SU-DHL-6 (cell line): ENCODE measurements around the gene AIG1.
"Not testable (repeated sequence)": the region's sequence is repeated elsewhere in the genome, so short reads cannot be mapped to it uniquely, and the experiment has no call there.

Experiments
- H2AFZ ChIP-seq: fragments of 200-600 bp; sonication (generic); 2 replicates; pipeline ENCODE4 v1.6.1; 2014; ENCODE audit warnings: low read depth, mild to moderate bottlenecking, moderate library complexity, mixed read lengths, antibody characterized with exemption, low read length; ENCODE audit not compliant: severe bottlenecking
- H3F3A ChIP-seq: fragments of 200-600 bp; shearing (Covaris generic); 2 replicates; pipeline ENCODE4 v1.6.0; 2016; ENCODE audit warnings: antibody characterized with exemption, mild to moderate bottlenecking; ENCODE audit not compliant: insufficient read depth
- H3K27ac ChIP-seq: fragments of 200-600 bp; sonication (generic); 2 replicates; pipeline ENCODE4 v1.5.1; 2016; ENCODE audit warnings: low read depth, mild to moderate bottlenecking, low read length, moderate library complexity, mixed read lengths
- H3K27me3 ChIP-seq: fragments of 200-600 bp; sonication (generic), shearing (Covaris generic); 2 replicates; pipeline ENCODE4 v1.6.0; 2014; ENCODE audit warnings: mild to moderate bottlenecking, low read length
- H3K36me3 ChIP-seq: fragments of 200-600 bp; sonication (generic); 2 replicates; pipeline ENCODE4 v1.6.1; 2014; ENCODE audit warnings: mild to moderate bottlenecking, low read length, mixed read lengths
- H3K4me2 ChIP-seq: fragments of 300-600, 200-600 bp; shearing (Covaris generic), sonication (generic); 2 replicates; pipeline ENCODE4 v1.6.0; 2014; ENCODE audit warnings: low read length, low read depth, mild to moderate bottlenecking; ENCODE audit not compliant: poor library complexity, severe bottlenecking
- H3K4me3 ChIP-seq: fragments of 200-600 bp; sonication (generic); 2 replicates; pipeline ENCODE4 v1.5.1; 2014; ENCODE audit warnings: antibody characterized with exemption, low read length, mild to moderate bottlenecking, mixed read lengths; ENCODE audit not compliant: insufficient read depth, poor library complexity, severe bottlenecking
- H3K79me2 ChIP-seq: fragments of 200-600 bp; sonication (generic); 2 replicates; pipeline ENCODE4 v1.6.1; 2014; ENCODE audit warnings: mild to moderate bottlenecking, low read length, moderate library complexity; ENCODE audit not compliant: insufficient read depth
- H3K9ac ChIP-seq: fragments of 200-600 bp; sonication (generic); 2 replicates; pipeline ENCODE4 v1.7.0; 2014; ENCODE audit warnings: mild to moderate bottlenecking, low read length
- H3K9me2 ChIP-seq: fragments of 200-600 bp; sonication (generic); replicated peaks from 2 replicates; pipeline ENCODE4 v1.6.1; 2014; ENCODE audit warnings: low read length; ENCODE audit not compliant: insufficient read depth
- H3K9me3 ChIP-seq: fragments of 200-600 bp; sonication (generic); 2 replicates; pipeline ENCODE4 v1.6.1; 2014; ENCODE audit warnings: low read length, mixed read lengths; ENCODE audit not compliant: insufficient read depth
- H4K20me1 ChIP-seq: fragments of 200-600 bp; sonication (generic); 2 replicates; pipeline ENCODE4 v1.6.1; 2014; ENCODE audit warnings: low read depth, mild to moderate bottlenecking, antibody characterized with exemption, low read length, moderate library complexity, mixed read lengths
- EZH2phosphoT487 ChIP-seq: fragments of 200-600 bp; sonication (generic), shearing (Covaris generic); conservative IDR thresholded peaks from 2 replicates; pipeline ENCODE4 v1.6.1; 2018; ENCODE audit warnings: mild to moderate bottlenecking, antibody characterized with exemption, low read length, moderate library complexity, mixed read lengths
- TF ChIP-seq, protein P1 (sequence below): fragments of 200-600 bp; sonication (generic); IDR thresholded peaks from one replicate; pipeline ENCODE4 v1.5.1; 2017; ENCODE audit warnings: antibody characterized with exemption, mild to moderate bottlenecking, low read length, moderate library complexity; ENCODE audit not compliant: insufficient read depth, poor library complexity, severe bottlenecking

The AIG1 gene

DNA sequence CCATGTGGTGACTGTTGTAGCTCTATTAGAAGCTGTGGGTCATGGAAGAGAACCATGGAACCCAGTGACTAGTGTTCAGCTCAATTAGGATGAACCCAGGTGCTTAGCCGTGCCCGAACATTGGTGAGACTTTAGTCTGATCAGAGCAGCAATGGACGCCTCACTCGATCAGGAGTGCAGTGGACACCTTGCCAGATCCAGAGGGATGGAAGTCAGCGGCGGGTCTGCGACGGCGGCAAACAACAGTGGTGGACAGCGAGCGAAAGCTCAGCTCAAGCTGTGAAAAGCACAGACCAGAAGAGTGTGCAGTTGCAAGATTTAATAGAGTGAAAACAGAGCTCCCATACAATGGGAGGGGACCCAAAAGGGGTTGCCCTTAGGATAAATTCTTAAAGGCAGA is 26.6 kb downstream of the AIG1 start:
- not testable (repeated sequence) for H3K9me3 ChIP-seq, H3K27ac ChIP-seq, H3K27me3 ChIP-seq, H3K9me2 ChIP-seq, H3K9ac ChIP-seq, H3K36me3 ChIP-seq, H3K4me3 ChIP-seq, H2AFZ ChIP-seq, H3K4me2 ChIP-seq, H4K20me1 ChIP-seq, H3F3A ChIP-seq, H3K79me2 ChIP-seq

DNA sequence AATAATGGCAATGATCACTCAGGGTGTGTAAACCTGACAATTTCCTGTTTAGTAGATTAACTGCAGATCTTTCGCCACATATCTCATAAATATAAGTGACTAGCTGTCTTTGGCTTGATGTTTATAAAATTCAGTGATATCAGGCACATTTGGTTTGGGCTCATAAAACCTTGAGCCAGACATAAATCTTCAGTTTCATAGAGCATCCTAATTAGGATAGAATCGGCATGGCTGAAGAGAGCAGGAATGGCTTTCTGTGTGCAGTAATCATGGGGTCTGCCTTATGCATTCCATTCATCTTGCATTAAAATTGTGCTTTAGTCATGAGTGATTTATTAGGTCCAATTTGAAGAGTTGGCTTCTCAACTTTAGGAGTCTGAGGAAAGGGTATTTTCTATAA is 27.2 kb downstream of the AIG1 start:
- Histone ChIP-seq H3K9me2 (no peaks in the 10 kb centered on the region), H3F3A (no peaks in the 10 kb centered on the region), H3K79me2 (no peaks in the 10 kb centered on the region), H4K20me1 (no peaks in the 10 kb centered on the region), H3K27ac (no peak overlapping the region), H2AFZ (no peak overlapping the region), H3K9me3 (no peaks in the 10 kb centered on the region), H3K4me2 (no peak overlapping the region), H3K4me3 (no peak overlapping the region), H3K9ac (no peak overlapping the region), H3K36me3 (no peaks in the 10 kb centered on the region), H3K27me3 (no peaks in the 10 kb centered on the region)
- TF ChIP-seq, protein P1, sequence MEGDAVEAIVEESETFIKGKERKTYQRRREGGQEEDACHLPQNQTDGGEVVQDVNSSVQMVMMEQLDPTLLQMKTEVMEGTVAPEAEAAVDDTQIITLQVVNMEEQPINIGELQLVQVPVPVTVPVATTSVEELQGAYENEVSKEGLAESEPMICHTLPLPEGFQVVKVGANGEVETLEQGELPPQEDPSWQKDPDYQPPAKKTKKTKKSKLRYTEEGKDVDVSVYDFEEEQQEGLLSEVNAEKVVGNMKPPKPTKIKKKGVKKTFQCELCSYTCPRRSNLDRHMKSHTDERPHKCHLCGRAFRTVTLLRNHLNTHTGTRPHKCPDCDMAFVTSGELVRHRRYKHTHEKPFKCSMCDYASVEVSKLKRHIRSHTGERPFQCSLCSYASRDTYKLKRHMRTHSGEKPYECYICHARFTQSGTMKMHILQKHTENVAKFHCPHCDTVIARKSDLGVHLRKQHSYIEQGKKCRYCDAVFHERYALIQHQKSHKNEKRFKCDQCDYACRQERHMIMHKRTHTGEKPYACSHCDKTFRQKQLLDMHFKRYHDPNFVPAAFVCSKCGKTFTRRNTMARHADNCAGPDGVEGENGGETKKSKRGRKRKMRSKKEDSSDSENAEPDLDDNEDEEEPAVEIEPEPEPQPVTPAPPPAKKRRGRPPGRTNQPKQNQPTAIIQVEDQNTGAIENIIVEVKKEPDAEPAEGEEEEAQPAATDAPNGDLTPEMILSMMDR, result no peak
- TF ChIP-seq EZH2phosphoT487, result no peak

DNA sequence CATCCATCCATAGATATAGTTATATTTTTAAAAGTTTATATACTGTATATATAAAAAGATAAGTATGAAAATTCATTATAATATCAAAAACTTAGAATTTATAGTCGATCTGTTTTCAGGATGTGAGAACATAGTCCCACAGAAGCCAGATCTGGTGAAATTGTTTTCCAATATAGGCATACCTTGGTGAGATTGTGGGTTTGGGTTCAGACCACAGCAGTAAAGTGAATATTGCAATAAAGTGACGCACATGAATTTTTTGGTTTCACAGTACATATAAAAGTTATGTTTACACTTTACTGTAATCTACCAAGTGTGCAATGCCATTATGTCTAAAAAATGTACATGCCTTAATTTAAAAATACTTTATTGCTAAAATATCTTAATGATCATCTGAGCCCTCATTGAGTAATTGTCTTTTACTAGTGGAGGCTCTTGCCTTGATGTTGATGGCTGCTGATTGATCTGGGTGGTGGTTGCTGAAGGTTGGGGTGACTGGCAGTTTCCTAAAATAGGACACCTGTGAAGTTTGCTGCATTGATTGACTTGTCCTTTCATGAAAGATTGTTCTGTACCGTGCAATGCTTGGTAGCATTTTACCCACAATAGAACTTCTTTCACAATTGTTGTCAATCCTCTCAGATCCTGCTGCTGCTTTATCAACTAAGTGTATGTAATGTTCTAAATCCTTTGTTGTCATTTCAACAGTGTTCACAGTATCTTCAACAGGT is 29.8 kb downstream of the AIG1 start:
- Histone ChIP-seq H2AFZ (no peak overlapping the region), H3F3A (no peaks in the 10 kb centered on the region)
- no peak for TF ChIP-seq EZH2phosphoT487
- TF ChIP-seq, protein P1, result no peak

DNA sequence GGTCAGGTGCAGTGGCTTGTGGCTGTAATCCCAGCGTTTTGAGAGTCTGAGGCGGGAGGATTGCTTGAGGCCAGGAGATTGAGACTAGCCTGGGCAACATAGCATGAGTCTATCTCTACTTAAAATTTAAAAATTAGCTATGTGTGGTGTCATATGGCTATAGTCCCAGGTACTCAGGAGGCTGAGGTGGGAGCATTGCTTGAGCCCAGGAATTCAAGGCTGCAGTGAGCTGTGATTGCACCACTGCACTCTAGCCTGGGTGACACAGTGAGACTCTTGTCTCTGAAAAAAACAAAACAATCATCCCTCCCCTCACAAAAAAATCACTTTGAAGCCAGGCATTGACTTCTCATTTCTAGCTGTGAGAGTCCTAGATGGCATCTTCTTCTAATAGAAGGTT is 32.1 kb downstream of the AIG1 start:
- H2AFZ ChIP-seq, result no peak overlapping the region
- H3K9ac ChIP-seq, result no peak overlapping the region
- H3F3A ChIP-seq, result no peaks in the 10 kb centered on the region
- no peaks in the 10 kb centered on the region for H3K36me3 ChIP-seq
- H3K9me3 ChIP-seq, result no peaks in the 10 kb centered on the region
- H4K20me1 ChIP-seq, result no peaks in the 10 kb centered on the region
- H3K4me2 ChIP-seq, result no peak overlapping the region
- TF ChIP-seq, protein P1, result no peak
- TF ChIP-seq EZH2phosphoT487, result no peak
- H3K27ac ChIP-seq, result no peak overlapping the region
- H3K27me3 ChIP-seq, result no peaks in the 10 kb centered on the region
- no peaks in the 10 kb centered on the region for H3K9me2 ChIP-seq
- no peak overlapping the region for H3K4me3 ChIP-seq
- H3K79me2 ChIP-seq, result no peaks in the 10 kb centered on the region

More for the DNA sequence above, 29.8 kb downstream of the AIG1 start:
- H3K27ac ChIP-seq, result no peak overlapping the region
- H3K4me2 ChIP-seq, result no peak overlapping the region
- no peaks in the 10 kb centered on the region for H3K9me2 ChIP-seq
- H3K79me2 ChIP-seq, result no peaks in the 10 kb centered on the region
- no peak overlapping the region for H3K4me3 ChIP-seq
- H3K36me3 ChIP-seq, result no peaks in the 10 kb centered on the region
- H3K9me3 ChIP-seq, result no peaks in the 10 kb centered on the region
- H3K9ac ChIP-seq, result no peak overlapping the region
- no peaks in the 10 kb centered on the region for H4K20me1 ChIP-seq
- H3K27me3 ChIP-seq, result no peaks in the 10 kb centered on the region
